ENCODE data around the gene SPSB4.
"Not testable (repeated sequence)": the region's sequence is repeated elsewhere in the genome, so short reads cannot be mapped to it uniquely, and the experiment has no call there.

Gene SPSB4

GRCh38 chr3:141015481-141015880 is 35.7 kb upstream of the SPSB4 start:
- no peak overlapping the region for H2AFZ ChIP-seq (ENCODE audit: low read length)
- no peak overlapping the region for H3K9ac ChIP-seq (ENCODE audit: low read length)
- TF ChIP-seq EZH2 (optimal IDR thresholded peaks at IDR 0.05; ENCODE audit: low read depth, low read length), result no peak
- no peak for TF ChIP-seq EZH2phosphoT487 (IDR thresholded peaks at IDR 0.05; ENCODE audit: low read length)
- no peaks in the 10 kb centered on the region for H3K36me3 ChIP-seq (replicated peaks; ENCODE audit: insufficient read depth, low read length)
- no peak overlapping the region for H3K4me2 ChIP-seq (ENCODE audit: low read depth, low read length)
- no peaks in the 10 kb centered on the region for H3K9me3 ChIP-seq (replicated peaks; ENCODE audit: insufficient read depth, low read length)
- H3K79me2 ChIP-seq (ENCODE audit: low read length), result no peaks in the 10 kb centered on the region
- no peak overlapping the region for H3K4me3 ChIP-seq (ENCODE audit: low read length)
- H4K20me1 ChIP-seq (ENCODE audit: insufficient read depth, low read length), result no peaks in the 10 kb centered on the region
- no peaks in the 10 kb centered on the region for H3K4me1 ChIP-seq (ENCODE audit: low read length)
- H3K27me3 ChIP-seq (replicated peaks; ENCODE audit: insufficient read depth, low read length), result no peaks in the 10 kb centered on the region
- no peaks in the 10 kb centered on the region for H3F3A ChIP-seq (ENCODE audit: insufficient read depth, low read length)
- no peak overlapping the region for H3K27ac ChIP-seq (ENCODE audit: low read length)
- no peak for DNase-seq
- H3K9me2 ChIP-seq (replicated peaks; ENCODE audit: insufficient read depth, low read length), result no peaks in the 10 kb centered on the region

GRCh38 chr3:141017366-141018322 is 33.5 kb upstream of the SPSB4 start:
- not testable (repeated sequence) for H3K27me3 ChIP-seq (replicated peaks; ENCODE audit: insufficient read depth, low read length); H3K4me2 ChIP-seq (ENCODE audit: low read depth, low read length); H3K36me3 ChIP-seq (replicated peaks; ENCODE audit: insufficient read depth, low read length); H3K9ac ChIP-seq (ENCODE audit: low read length); H3K27ac ChIP-seq (ENCODE audit: low read length); H3K79me2 ChIP-seq (ENCODE audit: low read length); H3K9me2 ChIP-seq (replicated peaks; ENCODE audit: insufficient read depth, low read length); DNase-seq; H3K9me3 ChIP-seq (replicated peaks; ENCODE audit: insufficient read depth, low read length); H2AFZ ChIP-seq (ENCODE audit: low read length); H3K4me1 ChIP-seq (ENCODE audit: low read length); H3K4me3 ChIP-seq (ENCODE audit: low read length); H3F3A ChIP-seq (ENCODE audit: insufficient read depth, low read length); H4K20me1 ChIP-seq (ENCODE audit: insufficient read depth, low read length)

DNA sequence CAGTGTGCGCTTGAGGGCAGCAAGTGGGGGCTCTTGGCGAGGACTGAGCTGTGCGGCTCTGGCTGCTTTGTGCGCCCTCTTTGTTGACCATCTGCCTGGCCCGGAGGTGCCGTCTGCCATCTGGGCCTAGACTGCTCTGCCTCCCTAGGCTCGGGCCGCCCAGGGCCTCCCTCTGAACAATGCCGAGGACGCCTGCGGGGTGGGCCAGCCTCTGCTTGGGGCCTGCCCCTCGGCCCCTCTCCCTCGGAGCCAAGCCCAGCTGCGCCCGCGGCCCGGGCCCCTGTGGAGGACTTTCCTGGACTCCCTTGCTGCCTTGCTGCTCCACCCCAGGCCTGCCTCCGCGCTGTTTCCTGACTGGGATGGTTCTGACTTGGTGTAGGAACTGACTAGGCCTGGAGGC is 31.9 kb upstream of the SPSB4 start:
- no peaks in the 10 kb centered on the region for H3F3A ChIP-seq (ENCODE audit: insufficient read depth, low read length)
- H3K4me2 ChIP-seq (ENCODE audit: low read depth, low read length), result no peak overlapping the region
- no peaks in the 10 kb centered on the region for H3K4me1 ChIP-seq (ENCODE audit: low read length)
- no peak overlapping the region for H3K4me3 ChIP-seq (ENCODE audit: low read length)
- H3K9ac ChIP-seq (ENCODE audit: low read length), result no peak overlapping the region
- no peaks in the 10 kb centered on the region for H3K36me3 ChIP-seq (replicated peaks; ENCODE audit: insufficient read depth, low read length)
- H3K9me3 ChIP-seq (replicated peaks; ENCODE audit: insufficient read depth, low read length), result no peaks in the 10 kb centered on the region
- no peak for DNase-seq
- no peaks in the 10 kb centered on the region for H3K27me3 ChIP-seq (replicated peaks; ENCODE audit: insufficient read depth, low read length)
- no peak overlapping the region for H2AFZ ChIP-seq (ENCODE audit: low read length)
- no peaks in the 10 kb centered on the region for H4K20me1 ChIP-seq (ENCODE audit: insufficient read depth, low read length)
- no peaks in the 10 kb centered on the region for H3K79me2 ChIP-seq (ENCODE audit: low read length)
- H3K27ac ChIP-seq (ENCODE audit: low read length), result no peak overlapping the region
- TF ChIP-seq, protein P1, sequence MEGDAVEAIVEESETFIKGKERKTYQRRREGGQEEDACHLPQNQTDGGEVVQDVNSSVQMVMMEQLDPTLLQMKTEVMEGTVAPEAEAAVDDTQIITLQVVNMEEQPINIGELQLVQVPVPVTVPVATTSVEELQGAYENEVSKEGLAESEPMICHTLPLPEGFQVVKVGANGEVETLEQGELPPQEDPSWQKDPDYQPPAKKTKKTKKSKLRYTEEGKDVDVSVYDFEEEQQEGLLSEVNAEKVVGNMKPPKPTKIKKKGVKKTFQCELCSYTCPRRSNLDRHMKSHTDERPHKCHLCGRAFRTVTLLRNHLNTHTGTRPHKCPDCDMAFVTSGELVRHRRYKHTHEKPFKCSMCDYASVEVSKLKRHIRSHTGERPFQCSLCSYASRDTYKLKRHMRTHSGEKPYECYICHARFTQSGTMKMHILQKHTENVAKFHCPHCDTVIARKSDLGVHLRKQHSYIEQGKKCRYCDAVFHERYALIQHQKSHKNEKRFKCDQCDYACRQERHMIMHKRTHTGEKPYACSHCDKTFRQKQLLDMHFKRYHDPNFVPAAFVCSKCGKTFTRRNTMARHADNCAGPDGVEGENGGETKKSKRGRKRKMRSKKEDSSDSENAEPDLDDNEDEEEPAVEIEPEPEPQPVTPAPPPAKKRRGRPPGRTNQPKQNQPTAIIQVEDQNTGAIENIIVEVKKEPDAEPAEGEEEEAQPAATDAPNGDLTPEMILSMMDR (IDR thresholded peaks at IDR 0.05; ENCODE audit: low read length), result no peak
- TF ChIP-seq EZH2 (optimal IDR thresholded peaks at IDR 0.05; ENCODE audit: low read depth, low read length) (no peak), EZH2phosphoT487 (IDR thresholded peaks at IDR 0.05; ENCODE audit: low read length) (no peak)
- no peaks in the 10 kb centered on the region for H3K9me2 ChIP-seq (replicated peaks; ENCODE audit: insufficient read depth, low read length)

- DNase-seq, result no peak
- Histone ChIP-seq H3K4me3 (ENCODE audit: low read length) (no peak overlapping the region), H3K9ac (ENCODE audit: low read length) (no peak overlapping the region), H3K36me3 (replicated peaks; ENCODE audit: insufficient read depth, low read length) (no peaks in the 10 kb centered on the region), H3K4me1 (ENCODE audit: low read length) (no peaks in the 10 kb centered on the region), H3K9me3 (replicated peaks; ENCODE audit: insufficient read depth, low read length) (no peaks in the 10 kb centered on the region), H3K27me3 (replicated peaks; ENCODE audit: insufficient read depth, low read length) (no peaks in the 10 kb centered on the region), H3K79me2 (ENCODE audit: low read length) (no peaks in the 10 kb centered on the region), H3K27ac (ENCODE audit: low read length) (no peak overlapping the region), H3F3A (ENCODE audit: insufficient read depth, low read length) (no peaks in the 10 kb centered on the region), H3K9me2 (replicated peaks; ENCODE audit: insufficient read depth, low read length) (no peaks in the 10 kb centered on the region), H4K20me1 (ENCODE audit: insufficient read depth, low read length) (no peaks in the 10 kb centered on the region), H2AFZ (ENCODE audit: low read length) (no peak overlapping the region), H3K4me2 (ENCODE audit: low read depth, low read length) (no peak overlapping the region)
- TF ChIP-seq, protein P1 (IDR thresholded peaks at IDR 0.05; ENCODE audit: low read length), result no peak
- TF ChIP-seq EZH2 (optimal IDR thresholded peaks at IDR 0.05; ENCODE audit: low read depth, low read length) (no peak), EZH2phosphoT487 (IDR thresholded peaks at IDR 0.05; ENCODE audit: low read length) (no peak)
These were observed 30.9 kb upstream of the SPSB4 start for GRCh38 chr3:141020143-141020830.

All from MM.1S (cell line).